DND-41 (cell line): ENCODE data around the gene LETM1.

Source experiments
- EZH2 ChIP-seq: IDR thresholded peaks from 3 replicates; pipeline ENCODE4 v1.6.1; 2012; ENCODE audit warnings: borderline replicate concordance, low read depth, mild to moderate bottlenecking, moderate library complexity, low read length, inconsistent platforms; ENCODE audit not compliant: severe bottlenecking
- TF ChIP-seq, protein P1 (sequence below): IDR thresholded peaks from 2 replicates; pipeline ENCODE4 v1.5.1; 2012; ENCODE audit warnings: borderline replicate concordance, low read length, moderate library complexity, mild to moderate bottlenecking; ENCODE audit not compliant: poor library complexity, severe bottlenecking; ENCODE audit errors: extremely low read depth

DNA sequence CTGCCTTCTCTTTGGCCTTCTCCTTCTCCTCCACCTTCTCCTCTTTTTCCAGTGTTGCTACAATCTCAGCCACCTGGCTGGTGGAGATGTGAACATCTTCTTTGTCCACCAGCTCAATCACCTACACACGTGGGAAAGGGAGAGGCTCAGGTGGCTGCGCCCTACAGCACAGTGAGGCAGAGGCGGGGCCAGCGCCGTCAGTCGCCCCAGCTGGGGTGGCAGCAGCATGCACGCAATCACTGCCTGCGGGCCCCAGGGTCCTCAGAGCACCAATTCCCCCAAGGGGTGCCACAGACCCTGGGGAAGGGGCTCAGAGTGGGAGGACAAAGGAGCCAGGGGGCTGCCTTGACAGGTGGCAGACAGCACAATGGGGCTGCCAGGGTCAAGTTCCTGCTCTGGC, 41.5 kb downstream of the LETM1 start:
- TF ChIP-seq, protein P1, sequence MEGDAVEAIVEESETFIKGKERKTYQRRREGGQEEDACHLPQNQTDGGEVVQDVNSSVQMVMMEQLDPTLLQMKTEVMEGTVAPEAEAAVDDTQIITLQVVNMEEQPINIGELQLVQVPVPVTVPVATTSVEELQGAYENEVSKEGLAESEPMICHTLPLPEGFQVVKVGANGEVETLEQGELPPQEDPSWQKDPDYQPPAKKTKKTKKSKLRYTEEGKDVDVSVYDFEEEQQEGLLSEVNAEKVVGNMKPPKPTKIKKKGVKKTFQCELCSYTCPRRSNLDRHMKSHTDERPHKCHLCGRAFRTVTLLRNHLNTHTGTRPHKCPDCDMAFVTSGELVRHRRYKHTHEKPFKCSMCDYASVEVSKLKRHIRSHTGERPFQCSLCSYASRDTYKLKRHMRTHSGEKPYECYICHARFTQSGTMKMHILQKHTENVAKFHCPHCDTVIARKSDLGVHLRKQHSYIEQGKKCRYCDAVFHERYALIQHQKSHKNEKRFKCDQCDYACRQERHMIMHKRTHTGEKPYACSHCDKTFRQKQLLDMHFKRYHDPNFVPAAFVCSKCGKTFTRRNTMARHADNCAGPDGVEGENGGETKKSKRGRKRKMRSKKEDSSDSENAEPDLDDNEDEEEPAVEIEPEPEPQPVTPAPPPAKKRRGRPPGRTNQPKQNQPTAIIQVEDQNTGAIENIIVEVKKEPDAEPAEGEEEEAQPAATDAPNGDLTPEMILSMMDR = no peak
- no peak for TF ChIP-seq EZH2
